Chondrocyte (in vitro differentiated cells): ENCODE data around the gene VPS13D. TPM values are rescaled to one million over a fixed set of nuclear protein-coding genes. Genes with fewer than 3 reads are reported as not detected.

ENCODE experiments used
- DNase-seq: peaks from one replicate; pipeline ENCODE4 v3.0.0; 2021; ENCODE audit warnings: mixed read lengths, low spot score
- H3K27ac Mint-ChIP-seq: one replicate; pipeline ENCODE4 v1.8.0; 2021; ENCODE audit warnings: mild to moderate bottlenecking, moderate library complexity, mixed read lengths; ENCODE audit not compliant: unreplicated experiment
- H3K27me3 Mint-ChIP-seq: 2 replicates; pipeline ENCODE4 v1.8.0; 2021; ENCODE audit warnings: low read depth, mixed read lengths
- H3K36me3 Mint-ChIP-seq: 2 replicates; pipeline ENCODE4 v1.8.0; 2021; ENCODE audit warnings: low read depth, mixed read lengths
- H3K4me1 Mint-ChIP-seq: 2 replicates; pipeline ENCODE4 v1.8.0; 2021; ENCODE audit warnings: low read depth, mild to moderate bottlenecking, mixed read lengths
- H3K4me3 Mint-ChIP-seq: one replicate; pipeline ENCODE4 v1.8.0; 2021; ENCODE audit warnings: mild to moderate bottlenecking, moderate library complexity, mixed read lengths; ENCODE audit not compliant: unreplicated experiment
- H3K9me3 Mint-ChIP-seq: 2 replicates; pipeline ENCODE4 v1.8.0; 2021; ENCODE audit warnings: low read depth, mixed read lengths
- CTCF ChIP-seq: fragments of 200-600 bp; sonication (generic); IDR thresholded peaks from 2 replicates; pipeline ENCODE4 v1.5.0; 2021; ENCODE audit warnings: antibody characterized with exemption, mild to moderate bottlenecking, moderate library complexity
- total RNA-seq: library from RNA; stranded (reverse); gene quantifications from 3 replicates; pipeline ENCODE4 v1.2.1, GENCODE V29; 2021

VPS13D gene
- total RNA-seq, 1 donor from 2014 or later, result 40.0 TPM

GRCh38 chr1:12309783-12310742 lies 80.2 kb downstream of the VPS13D start:
- Mint-ChIP-seq H3K27ac (peak overlapping the region; percentile 93), H3K9me3 (no peaks in the 10 kb centered on the region), H3K27me3 (no peaks in the 10 kb centered on the region), H3K4me3 (no peak overlapping the region), H3K36me3 (peaks cover 37% of the 10 kb centered on the region), H3K4me1 (peaks cover 34% of the 10 kb centered on the region)
- no peak for DNase-seq
- no peak for TF ChIP-seq CTCF

DNA sequence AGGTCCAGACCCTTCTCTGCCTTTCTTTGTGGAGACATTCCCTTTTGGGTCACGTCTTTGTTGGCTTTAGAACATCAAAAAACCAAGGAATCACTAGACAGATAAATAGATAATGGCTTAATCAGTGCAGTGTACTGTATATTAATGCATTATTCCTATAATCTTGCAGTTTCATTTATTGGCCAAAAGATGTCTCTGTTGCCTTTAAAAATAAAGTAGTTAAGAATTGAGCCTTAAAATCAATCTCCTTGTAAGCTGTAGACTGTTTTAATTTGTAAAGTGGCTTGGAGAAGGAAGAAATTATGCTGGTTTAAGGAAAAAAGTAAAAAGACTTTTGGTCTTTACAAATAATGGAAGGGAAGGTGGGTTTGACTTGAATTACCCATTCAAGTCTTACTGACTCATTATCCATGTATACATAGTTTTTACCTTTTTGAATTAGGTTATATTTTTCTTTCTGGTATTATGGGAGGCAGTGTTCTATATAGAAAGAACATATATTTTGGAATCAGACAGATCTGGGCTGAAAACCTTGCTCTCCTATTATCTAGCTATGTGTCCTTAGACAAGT lies 84.6 kb downstream of the VPS13D start:
- H3K9me3 Mint-ChIP-seq, result no peaks in the 10 kb centered on the region
- no peak overlapping the region for H3K4me3 Mint-ChIP-seq
- peak; percentile 92 for TF ChIP-seq CTCF
- H3K36me3 Mint-ChIP-seq, result peaks cover 19% of the 10 kb centered on the region
- no peak for DNase-seq
- no peaks in the 10 kb centered on the region for H3K27me3 Mint-ChIP-seq
- peaks cover 44% of the 10 kb centered on the region for H3K4me1 Mint-ChIP-seq
- peak overlapping the region; percentile 45 for H3K27ac Mint-ChIP-seq

DNA sequence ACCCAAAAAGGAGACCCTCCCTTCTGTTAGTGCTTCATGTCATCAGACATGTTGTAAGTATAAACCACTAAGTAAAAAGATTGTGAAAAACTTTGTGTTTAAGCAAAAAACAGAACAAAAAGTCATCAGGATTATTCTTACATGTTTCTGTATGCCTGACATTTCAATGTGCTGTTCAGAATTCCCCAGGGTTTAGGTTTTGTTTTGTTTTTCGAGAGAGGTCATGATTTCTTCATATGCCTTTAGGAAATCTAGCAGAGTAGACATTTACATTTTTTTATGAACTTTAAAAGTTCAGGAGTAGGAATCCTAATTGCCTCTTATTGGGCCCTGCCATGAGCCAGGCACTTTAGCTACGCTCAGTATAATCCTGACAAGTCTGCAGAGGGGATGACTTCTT lies 85.3 kb downstream of the VPS13D start:
- DNase-seq, result no peak
- Mint-ChIP-seq H3K4me3 (no peak overlapping the region), H3K4me1 (peaks cover 37% of the 10 kb centered on the region), H3K27me3 (no peaks in the 10 kb centered on the region), H3K36me3 (peaks cover 22% of the 10 kb centered on the region), H3K27ac (peak overlapping the region; percentile 28), H3K9me3 (no peaks in the 10 kb centered on the region)
- no peak for TF ChIP-seq CTCF

DNA sequence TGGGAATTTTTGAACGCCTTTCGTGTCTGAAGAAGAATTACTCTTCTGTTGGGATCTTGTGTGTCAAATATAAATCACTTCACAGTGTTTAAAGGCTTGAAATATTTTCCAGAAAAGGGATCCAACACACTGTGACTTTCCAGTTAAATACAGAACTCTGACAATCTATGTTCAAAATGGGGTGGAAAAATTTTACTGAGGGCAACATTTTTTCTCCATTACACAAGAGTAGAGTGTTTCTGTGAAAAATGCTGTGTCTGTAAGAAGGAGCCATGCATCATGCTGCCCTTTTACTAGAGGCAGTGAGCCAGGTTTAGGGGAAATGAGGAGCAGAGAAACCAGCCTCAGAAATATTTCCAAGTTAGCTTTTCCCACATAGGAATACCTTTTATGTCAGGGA lies 86.5 kb downstream of the VPS13D start:
- DNase-seq, result no peak
- TF ChIP-seq CTCF, result no peak
- Mint-ChIP-seq H3K9me3 (no peaks in the 10 kb centered on the region), H3K36me3 (peaks cover 25% of the 10 kb centered on the region), H3K4me3 (no peak overlapping the region), H3K27me3 (no peaks in the 10 kb centered on the region), H3K4me1 (peaks cover 29% of the 10 kb centered on the region), H3K27ac (peak overlapping the region; percentile 76)

DNA sequence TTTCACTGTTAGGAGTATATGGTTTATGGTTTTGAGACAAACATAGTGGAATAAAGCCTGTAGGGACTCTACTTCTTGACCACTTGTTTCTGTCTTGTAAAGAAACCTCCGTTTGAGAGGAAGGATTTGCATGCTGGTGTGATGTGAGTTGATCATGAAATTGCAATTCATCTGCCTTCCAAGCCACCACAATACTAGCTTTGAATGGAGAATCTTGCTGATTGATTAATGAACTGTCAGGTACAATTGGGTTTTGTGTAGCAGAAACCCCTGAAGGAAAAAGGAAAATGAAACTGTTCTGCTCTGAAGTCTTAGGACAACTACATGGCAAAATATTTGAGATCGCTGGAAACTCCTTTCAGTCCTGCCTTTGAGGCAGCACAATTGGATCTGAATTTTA lies 90.7 kb downstream of the VPS13D start:
- H3K27me3 Mint-ChIP-seq, result no peaks in the 10 kb centered on the region
- no peak for TF ChIP-seq CTCF
- H3K36me3 Mint-ChIP-seq, result peaks cover 31% of the 10 kb centered on the region
- no peaks in the 10 kb centered on the region for H3K9me3 Mint-ChIP-seq
- H3K27ac Mint-ChIP-seq, result no peak overlapping the region
- no peak overlapping the region for H3K4me3 Mint-ChIP-seq
- DNase-seq, result no peak
- H3K4me1 Mint-ChIP-seq, result peaks cover 16% of the 10 kb centered on the region
